Measurements from ENCODE around the gene OOSP3.

GRCh38 chr11:59923813-59924212 is 45.2 kb downstream of the OOSP3 start:
- TF ChIP-seq, protein P1, sequence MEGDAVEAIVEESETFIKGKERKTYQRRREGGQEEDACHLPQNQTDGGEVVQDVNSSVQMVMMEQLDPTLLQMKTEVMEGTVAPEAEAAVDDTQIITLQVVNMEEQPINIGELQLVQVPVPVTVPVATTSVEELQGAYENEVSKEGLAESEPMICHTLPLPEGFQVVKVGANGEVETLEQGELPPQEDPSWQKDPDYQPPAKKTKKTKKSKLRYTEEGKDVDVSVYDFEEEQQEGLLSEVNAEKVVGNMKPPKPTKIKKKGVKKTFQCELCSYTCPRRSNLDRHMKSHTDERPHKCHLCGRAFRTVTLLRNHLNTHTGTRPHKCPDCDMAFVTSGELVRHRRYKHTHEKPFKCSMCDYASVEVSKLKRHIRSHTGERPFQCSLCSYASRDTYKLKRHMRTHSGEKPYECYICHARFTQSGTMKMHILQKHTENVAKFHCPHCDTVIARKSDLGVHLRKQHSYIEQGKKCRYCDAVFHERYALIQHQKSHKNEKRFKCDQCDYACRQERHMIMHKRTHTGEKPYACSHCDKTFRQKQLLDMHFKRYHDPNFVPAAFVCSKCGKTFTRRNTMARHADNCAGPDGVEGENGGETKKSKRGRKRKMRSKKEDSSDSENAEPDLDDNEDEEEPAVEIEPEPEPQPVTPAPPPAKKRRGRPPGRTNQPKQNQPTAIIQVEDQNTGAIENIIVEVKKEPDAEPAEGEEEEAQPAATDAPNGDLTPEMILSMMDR (IDR thresholded peaks at IDR 0.05) = no peak
- TF ChIP-seq EZH2 (IDR thresholded peaks at IDR 0.05; ENCODE audit: borderline replicate concordance, insufficient read depth, low read depth, low read length, poor library complexity, severe bottlenecking) = no peak

Measured in B cell (primary cell).